ENCODE measurements around the gene EFNA3.

Gene EFNA3

GRCh38 chr1:155048449-155049334, 29.9 kb upstream of the EFNA3 start:
- DNase-seq = no peak

- DNase-seq = peak; percentile 78
Measured at GRCh38 chr1:155049651-155050559, 28.7 kb upstream of the EFNA3 start.

- DNase-seq = peak; percentile 72
Measured at GRCh38 chr1:155050560-155051341, 27.9 kb upstream of the EFNA3 start, which contains the start of gene ADAM15. ADAM15 (plus strand) TSS chr1:155051316; CDS start chr1:155051387, 71 bp downstream.

GRCh38 chr1:155051342-155051776, 27.3 kb upstream of the EFNA3 start:
- no peak for DNase-seq

GRCh38 chr1:155051777-155052398, 26.7 kb upstream of the EFNA3 start:
- DNase-seq = peak; percentile 26

- no peak for DNase-seq
Measured at GRCh38 chr1:155052439-155053395, 25.9 kb upstream of the EFNA3 start.

- no peak for DNase-seq
Measured at GRCh38 chr1:155053531-155054105, 25.0 kb upstream of the EFNA3 start.

GRCh38 chr1:155057104-155057503, 21.5 kb upstream of the EFNA3 start:
- no peak for DNase-seq

GRCh38 chr1:155057788-155058211, 20.8 kb upstream of the EFNA3 start:
- no peak for DNase-seq

GRCh38 chr1:155060736-155061135, 17.9 kb upstream of the EFNA3 start:
- DNase-seq = no peak

- DNase-seq = peak; percentile 78
Measured at GRCh38 chr1:155061381-155062150, 17.1 kb upstream of the EFNA3 start.

- DNase-seq = no peak
Measured at GRCh38 chr1:155062151-155062686, 16.4 kb upstream of the EFNA3 start.

- DNase-seq = peak; percentile 43
Measured at GRCh38 chr1:155062702-155063411, 15.8 kb upstream of the EFNA3 start.

- DNase-seq = peak; percentile 83
Measured at GRCh38 chr1:155063550-155064110, 15.0 kb upstream of the EFNA3 start, which contains the start of gene EFNA4. EFNA4 (plus strand) TSS chr1:155063740; CDS start chr1:155063824, 84 bp downstream.

- peak; percentile 33 for DNase-seq
Measured at GRCh38 chr1:155064111-155064831, 14.4 kb upstream of the EFNA3 start.

GRCh38 chr1:155064832-155065429, 13.7 kb upstream of the EFNA3 start:
- no peak for DNase-seq

GRCh38 chr1:155066777-155067176, 11.9 kb upstream of the EFNA3 start:
- no peak for DNase-seq

Data from fibroblast of skin of back (primary cell).